T-helper 2 cell treated with Interferon-gamma antibody and Interleukin-4, amounts not matched to agents 5 μg/mL and 100 μg/mL, for 36 hours (primary cell): ENCODE results near the gene S100A13.
A peak's percentile ranks its signal among the peaks of the same experiment; 100 is the strongest.

Source experiments
- DNase-seq: peaks from one replicate; pipeline ENCODE4 v3.0.0; 2021; ENCODE audit warnings: low spot score
- H3K27ac Mint-ChIP-seq: one replicate; pipeline ENCODE4 v1.8.0; 2021; ENCODE audit warnings: mild to moderate bottlenecking, mixed read lengths
- H3K27me3 Mint-ChIP-seq: one replicate; pipeline ENCODE4 v1.8.0; 2021; ENCODE audit warnings: low read depth, mixed read lengths
- H3K36me3 Mint-ChIP-seq: one replicate; pipeline ENCODE4 v1.8.0; 2021; ENCODE audit warnings: low read depth, mixed read lengths
- H3K4me1 Mint-ChIP-seq: one replicate; pipeline ENCODE4 v1.8.0; 2021; ENCODE audit warnings: low read depth, mixed read lengths
- H3K4me3 Mint-ChIP-seq: one replicate; pipeline ENCODE4 v1.8.0; 2022; ENCODE audit warnings: mild to moderate bottlenecking, moderate library complexity, mixed read lengths
- H3K9me3 Mint-ChIP-seq: one replicate; pipeline ENCODE4 v1.8.0; 2021; ENCODE audit warnings: mixed read lengths

The S100A13 gene

DNA sequence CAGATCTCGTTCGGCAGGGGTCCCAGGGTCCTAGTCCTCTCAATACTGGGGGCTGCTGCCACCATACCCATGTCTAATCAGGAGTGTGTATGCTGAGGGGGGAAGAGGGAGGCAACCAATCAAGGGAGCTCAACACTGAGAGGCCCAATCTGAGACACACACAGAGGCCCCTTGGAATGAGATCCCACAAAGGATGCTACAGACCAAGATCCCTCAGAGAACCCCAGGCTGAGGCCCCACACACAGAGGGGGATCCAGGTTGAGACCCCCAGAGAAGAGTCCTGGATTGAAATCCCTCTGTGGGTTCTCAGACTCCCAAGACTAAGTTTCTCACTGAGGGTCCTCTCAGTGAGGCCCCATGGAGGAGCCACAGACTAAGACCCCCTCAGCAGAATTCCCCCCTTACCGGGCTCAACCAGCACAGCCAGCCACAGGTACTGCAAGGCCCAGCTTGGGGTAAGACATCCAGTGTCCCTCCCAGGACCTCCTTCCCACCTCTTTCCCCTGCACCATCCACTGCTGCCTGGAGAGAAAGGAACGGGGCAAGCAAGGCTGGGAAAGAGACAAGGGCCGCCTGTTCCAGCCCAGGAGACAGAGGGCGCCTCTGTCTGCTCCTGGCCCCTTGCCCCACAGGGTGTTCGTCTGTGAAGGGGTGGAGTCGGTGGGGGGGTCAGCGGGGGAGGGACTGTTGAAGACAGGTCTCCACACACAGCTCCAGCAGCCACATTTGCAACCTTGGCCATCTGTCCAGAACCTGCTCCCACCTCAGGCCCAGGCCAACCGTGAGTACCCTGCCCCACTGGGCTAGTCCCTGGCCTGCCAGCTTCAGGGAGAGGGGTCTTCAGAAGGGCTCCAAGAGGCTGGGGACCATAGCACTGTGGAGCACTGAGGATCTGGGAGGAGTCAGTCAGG is 666 bp upstream of the S100A13 start, which contains the start of gene S100A1:
Gene S100A1, plus strand, starts transcription at position 720 of the 912 bp plus-strand sequence. CDS start 2,088 bp downstream, outside the sequence.
- no peaks in the 10 kb centered on the region for H3K27me3 Mint-ChIP-seq
- no peak within 1 kb of the TSS for H3K4me3 Mint-ChIP-seq
- no peaks in the 10 kb centered on the region for H3K36me3 Mint-ChIP-seq
- peaks cover 10% of the 10 kb centered on the region for H3K4me1 Mint-ChIP-seq
- H3K27ac Mint-ChIP-seq: peak within 1 kb of the TSS; percentile 13
- DNase-seq: no peak
- H3K9me3 Mint-ChIP-seq: no peaks in the 10 kb centered on the region

- no peak for DNase-seq
- H3K4me3 Mint-ChIP-seq: no peak overlapping the region
- H3K27ac Mint-ChIP-seq: no peak overlapping the region
- no peaks in the 10 kb centered on the region for H3K27me3 Mint-ChIP-seq
- no peaks in the 10 kb centered on the region for H3K36me3 Mint-ChIP-seq
- peaks cover 3% of the 10 kb centered on the region for H3K4me1 Mint-ChIP-seq
- no peaks in the 10 kb centered on the region for H3K9me3 Mint-ChIP-seq
Observed at GRCh38 chr1:153626477-153626903, 815 bp downstream of the S100A13 start.

- Mint-ChIP-seq H3K27ac (no peak overlapping the region), H3K36me3 (no peaks in the 10 kb centered on the region), H3K4me1 (no peaks in the 10 kb centered on the region), H3K9me3 (no peaks in the 10 kb centered on the region), H3K4me3 (no peak overlapping the region), H3K27me3 (no peaks in the 10 kb centered on the region)
- no peak for DNase-seq
Observed at GRCh38 chr1:153624965-153625611, 2.2 kb downstream of the S100A13 start.

DNA sequence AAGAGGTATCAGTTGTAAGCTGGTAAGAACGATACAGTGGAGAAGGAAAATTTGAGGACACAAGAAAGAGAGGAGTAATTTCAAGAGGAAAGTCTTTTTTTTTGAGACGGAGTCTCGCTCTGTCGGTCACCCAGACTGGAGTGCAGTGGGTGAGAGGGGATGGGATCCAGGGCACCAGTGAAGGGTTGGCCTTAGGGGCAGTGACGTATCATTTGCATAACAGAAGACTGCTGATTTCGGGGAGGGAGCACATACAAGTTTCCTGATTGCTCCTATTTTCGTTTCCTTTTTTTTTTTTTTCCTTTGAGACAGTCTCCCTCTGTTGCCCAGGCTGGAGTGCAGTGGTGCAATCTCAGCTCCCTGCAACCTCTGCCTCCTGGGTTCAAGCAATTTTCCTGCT is 4.2 kb downstream of the S100A13 start:
- H3K4me3 Mint-ChIP-seq: no peak overlapping the region
- DNase-seq: no peak
- H3K9me3 Mint-ChIP-seq: no peaks in the 10 kb centered on the region
- H3K4me1 Mint-ChIP-seq: no peaks in the 10 kb centered on the region
- H3K27ac Mint-ChIP-seq: no peak overlapping the region
- no peaks in the 10 kb centered on the region for H3K27me3 Mint-ChIP-seq
- H3K36me3 Mint-ChIP-seq: no peaks in the 10 kb centered on the region

DNA sequence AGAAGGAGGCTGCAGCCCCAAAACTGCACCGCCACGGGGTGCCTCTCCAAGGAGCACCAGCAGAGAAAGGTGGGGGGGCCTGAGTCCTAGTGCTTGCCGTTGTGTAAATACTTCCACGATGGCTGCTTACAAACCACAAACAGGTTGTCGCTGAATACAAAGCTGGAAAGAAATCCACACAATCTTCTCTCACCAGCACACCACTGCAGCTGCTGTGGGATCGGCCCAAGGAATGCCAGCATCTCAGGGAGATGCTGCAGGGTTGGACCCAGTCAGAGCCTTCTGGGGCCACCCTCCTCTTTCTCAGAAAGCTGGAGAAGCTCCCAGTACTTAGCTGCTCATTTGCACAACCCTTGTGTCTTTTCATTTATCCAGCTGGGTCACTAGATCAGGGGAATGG is 8.1 kb downstream of the S100A13 start:
- Mint-ChIP-seq H3K36me3 (no peaks in the 10 kb centered on the region), H3K4me3 (no peak overlapping the region), H3K27ac (no peak overlapping the region), H3K9me3 (no peaks in the 10 kb centered on the region), H3K4me1 (peaks cover 7% of the 10 kb centered on the region), H3K27me3 (no peaks in the 10 kb centered on the region)
- no peak for DNase-seq

DNA sequence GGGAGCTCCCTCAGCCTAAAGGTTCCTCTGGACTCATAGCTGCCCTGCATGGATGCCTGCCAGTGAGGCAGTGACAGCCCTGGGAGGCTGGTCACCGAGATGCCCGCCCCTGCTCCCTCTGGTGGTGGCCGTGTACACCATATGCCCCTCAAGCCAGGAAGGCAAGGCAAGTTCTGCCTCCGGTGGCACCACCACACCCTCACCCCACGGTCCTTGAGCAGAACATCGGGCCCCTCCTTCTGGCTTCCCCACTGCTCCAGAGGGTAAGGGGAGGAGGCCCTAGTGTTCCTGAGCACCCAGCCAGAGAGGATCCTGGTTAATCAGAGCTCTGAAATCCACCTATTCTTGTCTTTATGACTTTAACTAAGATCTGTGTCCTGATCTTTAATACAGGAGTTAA is 9.6 kb downstream of the S100A13 start:
- Mint-ChIP-seq H3K4me3 (no peak overlapping the region), H3K9me3 (no peaks in the 10 kb centered on the region), H3K27me3 (no peaks in the 10 kb centered on the region), H3K4me1 (peaks cover 7% of the 10 kb centered on the region), H3K36me3 (no peaks in the 10 kb centered on the region), H3K27ac (peak overlapping the region; percentile 6)
- peak; percentile 73 for DNase-seq

GRCh38 chr1:153616917-153617311 is 10.4 kb downstream of the S100A13 start:
- no peak for DNase-seq
- H3K4me3 Mint-ChIP-seq: no peak overlapping the region
- peak overlapping the region; percentile 59 for H3K27ac Mint-ChIP-seq
- H3K36me3 Mint-ChIP-seq: no peaks in the 10 kb centered on the region
- peaks cover 7% of the 10 kb centered on the region for H3K4me1 Mint-ChIP-seq
- H3K9me3 Mint-ChIP-seq: no peaks in the 10 kb centered on the region
- no peaks in the 10 kb centered on the region for H3K27me3 Mint-ChIP-seq

DNA sequence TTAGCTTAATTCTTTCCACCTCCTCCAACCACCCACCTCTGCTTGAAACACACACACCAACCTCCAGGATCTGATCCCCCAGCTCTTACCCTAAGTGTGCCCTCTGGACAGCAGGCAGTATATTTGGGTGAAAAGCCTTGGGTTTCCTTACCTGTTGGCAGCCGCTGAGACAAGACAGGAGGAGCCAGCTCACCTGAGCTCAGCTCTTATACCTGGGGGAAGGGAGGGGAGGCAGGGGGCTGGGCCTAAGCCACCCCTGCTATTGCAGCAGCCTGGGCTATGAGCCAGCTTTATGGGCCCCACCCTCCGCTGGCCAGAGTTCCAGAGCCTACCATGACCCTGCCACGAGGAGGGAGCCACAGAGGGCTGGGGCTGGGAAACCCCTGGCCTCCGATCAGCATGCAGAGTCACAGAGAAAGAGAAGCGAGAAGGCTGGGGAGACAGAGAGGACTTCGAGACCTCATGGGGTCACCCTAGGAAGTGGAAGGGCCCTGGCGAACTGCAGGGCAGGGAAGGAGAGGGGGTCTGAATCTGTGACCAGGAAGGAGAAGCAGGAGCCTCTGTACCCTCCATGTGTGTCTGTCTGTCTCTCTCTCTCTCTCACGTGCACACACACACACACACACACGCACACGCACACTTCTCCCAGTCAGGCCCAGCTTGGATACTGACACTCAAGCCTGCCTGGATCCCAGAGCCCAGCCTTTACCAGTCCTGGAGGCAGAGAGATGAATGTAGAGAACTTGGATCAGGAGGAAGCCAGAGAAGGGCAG is 11.0 kb downstream of the S100A13 start, which contains the start of gene S100A14:
Gene S100A14, minus strand, starts transcription at position 182 of the 773 bp plus-strand sequence. CDS start 467 bp downstream, outside the sequence.
- no peak for DNase-seq
- peak within 1 kb of the TSS; percentile 59 for H3K27ac Mint-ChIP-seq
- no peak within 1 kb of the TSS for H3K4me3 Mint-ChIP-seq
- no peaks in the 10 kb centered on the region for H3K27me3 Mint-ChIP-seq
- H3K9me3 Mint-ChIP-seq: no peaks in the 10 kb centered on the region
- H3K36me3 Mint-ChIP-seq: no peaks in the 10 kb centered on the region
- peaks cover 7% of the 10 kb centered on the region for H3K4me1 Mint-ChIP-seq

GRCh38 chr1:153615406-153615805 is 11.9 kb downstream of the S100A13 start:
- Mint-ChIP-seq H3K27me3 (no peaks in the 10 kb centered on the region), H3K4me3 (no peak overlapping the region), H3K9me3 (no peaks in the 10 kb centered on the region), H3K4me1 (peaks cover 7% of the 10 kb centered on the region), H3K27ac (no peak overlapping the region), H3K36me3 (no peaks in the 10 kb centered on the region)
- DNase-seq: no peak

GRCh38 chr1:153614906-153615305 is 12.4 kb downstream of the S100A13 start:
- no peak overlapping the region for H3K27ac Mint-ChIP-seq

GRCh38 chr1:153614189-153614900 is 13.0 kb downstream of the S100A13 start:
- H3K36me3 Mint-ChIP-seq: no peaks in the 10 kb centered on the region
- no peak overlapping the region for H3K27ac Mint-ChIP-seq
- H3K9me3 Mint-ChIP-seq: no peaks in the 10 kb centered on the region
- H3K4me1 Mint-ChIP-seq: peaks cover 7% of the 10 kb centered on the region
- no peak overlapping the region for H3K4me3 Mint-ChIP-seq
- no peak for DNase-seq
- H3K27me3 Mint-ChIP-seq: no peaks in the 10 kb centered on the region

More at GRCh38 chr1:153614906-153615305, 12.4 kb downstream of the S100A13 start:
- Mint-ChIP-seq H3K4me3 (no peak overlapping the region), H3K27me3 (no peaks in the 10 kb centered on the region), H3K4me1 (peaks cover 7% of the 10 kb centered on the region), H3K36me3 (no peaks in the 10 kb centered on the region), H3K9me3 (no peaks in the 10 kb centered on the region)
- DNase-seq: no peak

- Mint-ChIP-seq H3K27me3 (no peaks in the 10 kb centered on the region), H3K4me1 (peaks cover 7% of the 10 kb centered on the region), H3K27ac (no peak overlapping the region), H3K9me3 (no peaks in the 10 kb centered on the region), H3K36me3 (no peaks in the 10 kb centered on the region), H3K4me3 (no peak overlapping the region)
- DNase-seq: no peak
Observed at GRCh38 chr1:153613406-153613805, 13.9 kb downstream of the S100A13 start.

DNA sequence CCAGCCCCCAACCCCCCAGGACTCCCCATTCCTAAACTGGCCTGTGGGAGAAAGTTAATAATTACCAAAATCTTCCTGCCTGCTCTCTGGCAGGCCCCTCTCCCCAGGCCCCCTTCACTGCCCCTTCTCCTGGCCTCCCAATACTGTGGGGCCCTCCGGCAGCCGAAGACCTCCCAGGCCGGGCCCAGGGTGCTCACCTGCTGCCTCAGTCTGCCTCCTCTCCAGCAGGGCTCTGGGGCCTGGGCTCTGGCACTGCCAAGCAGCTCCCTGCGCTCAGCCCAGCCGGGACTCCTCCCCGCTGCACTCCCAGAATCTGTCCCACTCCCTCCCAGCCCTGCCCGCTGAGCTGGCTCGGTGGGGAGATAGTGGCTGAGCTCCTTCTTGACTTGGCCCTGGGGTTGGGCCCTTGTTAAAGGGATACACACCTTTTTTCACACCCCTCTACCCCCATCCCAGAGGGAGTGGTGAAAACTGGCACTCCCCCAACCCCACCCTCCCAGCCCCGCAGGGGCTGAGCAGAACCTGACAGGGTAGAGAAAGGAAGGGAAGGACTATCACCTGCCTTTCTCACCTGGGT is 14.5 kb downstream of the S100A13 start, which contains the start of gene S100A16:
Gene S100A16, minus strand, starts transcription at position 383 of the 577 bp plus-strand sequence. CDS start 4,986 bp downstream, outside the sequence.
- no peak within 1 kb of the TSS for H3K27ac Mint-ChIP-seq

More for the DNA sequence above, 14.5 kb downstream of the S100A13 start, which contains the start of gene S100A16:
- Mint-ChIP-seq H3K36me3 (no peaks in the 10 kb centered on the region), H3K9me3 (no peaks in the 10 kb centered on the region), H3K27me3 (no peaks in the 10 kb centered on the region), H3K4me1 (peaks cover 4% of the 10 kb centered on the region), H3K4me3 (no peak within 1 kb of the TSS)
- no peak for DNase-seq
